Coronary artery (tissue), 2 donors: Measurements from ENCODE around the gene OPN3.

ENCODE experiments used
- DNase-seq: peaks from one replicate; pipeline ENCODE4 v3.0.0-alpha.2; 2017; ENCODE audit warnings: low spot score
- H3K27ac ChIP-seq, 2 donors: fragments of 200-600 bp; sonication (generic); one replicate each; pipeline ENCODE4 v1.5.1; 2016 to 2019
- H3K4me3 ChIP-seq: fragments of 200-600 bp; sonication (generic); 2 replicates; pipeline ENCODE4 v1.5.1; 2016; ENCODE audit warnings: mild to moderate bottlenecking, moderate library complexity
- CTCF ChIP-seq: fragments of 200-600 bp; sonication (generic); IDR thresholded peaks from one replicate; pipeline ENCODE4 v1.5.1; 2019; ENCODE audit warnings: antibody characterized with exemption

Gene OPN3

DNA sequence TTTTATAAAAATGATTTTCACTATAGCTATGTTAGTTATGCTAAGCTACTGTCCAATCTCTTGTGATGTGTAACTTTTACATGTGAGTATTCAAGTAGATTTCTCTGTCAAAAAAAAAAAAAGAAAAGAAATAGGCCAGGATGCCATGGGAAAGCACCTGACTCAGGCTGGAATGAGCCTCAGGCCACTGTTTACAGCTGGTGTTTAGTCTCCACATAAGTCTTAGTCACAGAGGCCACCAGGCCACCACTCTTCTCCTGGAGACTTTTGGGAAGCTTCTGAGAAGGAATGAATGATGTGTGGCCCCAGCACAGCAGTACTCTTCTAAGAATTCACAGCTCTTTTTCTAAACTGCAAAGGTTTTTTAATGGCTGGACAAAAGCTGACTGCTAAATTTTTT is 48.9 kb downstream of the OPN3 start:
- no peak for TF ChIP-seq CTCF
- DNase-seq, result no peak
- no peak overlapping the region for H3K4me3 ChIP-seq
- no peak overlapping the region for H3K27ac ChIP-seq

DNA sequence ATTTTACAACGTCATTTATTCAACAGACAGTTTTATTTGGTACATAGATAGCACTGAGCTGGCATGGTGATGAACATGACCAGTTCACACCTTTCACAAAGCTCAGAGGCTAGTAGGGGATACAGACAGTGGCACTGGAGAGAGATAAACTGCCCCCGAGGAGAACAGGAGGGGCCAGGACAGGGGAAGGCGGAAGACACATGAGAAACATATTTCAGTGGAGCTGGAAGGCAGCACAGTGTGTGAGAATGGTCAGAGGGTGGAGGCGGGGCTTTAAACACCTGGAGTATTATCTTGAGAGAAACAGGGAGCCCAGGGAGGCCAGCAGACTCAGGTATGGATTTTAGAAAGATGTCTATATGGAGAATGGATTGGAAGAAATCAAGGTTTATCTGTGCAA is 49.5 kb downstream of the OPN3 start:
- DNase-seq, result no peak
- no peak overlapping the region for H3K27ac ChIP-seq
- TF ChIP-seq CTCF, result no peak
- no peak overlapping the region for H3K4me3 ChIP-seq

GRCh38 chr1:241589521-241589920 is 50.6 kb downstream of the OPN3 start:
- H3K4me3 ChIP-seq, result no peak overlapping the region
- H3K27ac ChIP-seq, result no peak overlapping the region
- TF ChIP-seq CTCF, result no peak
- no peak for DNase-seq

- TF ChIP-seq CTCF, result no peak
- Histone ChIP-seq H3K27ac (no peak overlapping the region), H3K4me3 (no peak overlapping the region)
- DNase-seq, result no peak
Measured at GRCh38 chr1:241586905-241587512, 53.2 kb downstream of the OPN3 start.

DNA sequence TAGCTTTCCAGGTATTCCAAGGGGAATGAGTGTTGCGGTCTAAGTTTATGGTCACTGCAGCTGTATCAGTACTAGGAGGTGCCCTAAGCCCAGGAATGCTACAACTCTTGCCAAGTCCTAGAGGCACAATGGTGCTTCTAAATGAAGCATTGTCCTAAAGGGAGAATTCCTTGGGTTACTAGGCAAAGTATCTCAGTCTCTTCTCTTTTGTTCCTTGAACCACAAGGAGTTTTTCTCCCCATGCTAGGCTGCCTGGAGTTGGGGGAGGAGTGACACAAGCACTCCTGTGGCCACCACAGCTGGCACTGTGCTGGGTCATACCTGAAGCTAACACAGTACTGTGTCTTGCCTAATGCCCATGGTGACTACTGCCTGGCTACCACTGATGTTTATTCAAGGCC is 57.2 kb downstream of the OPN3 start:
- Histone ChIP-seq H3K27ac (no peak overlapping the region), H3K4me3 (no peak overlapping the region)
- no peak for TF ChIP-seq CTCF
- DNase-seq, result no peak

DNA sequence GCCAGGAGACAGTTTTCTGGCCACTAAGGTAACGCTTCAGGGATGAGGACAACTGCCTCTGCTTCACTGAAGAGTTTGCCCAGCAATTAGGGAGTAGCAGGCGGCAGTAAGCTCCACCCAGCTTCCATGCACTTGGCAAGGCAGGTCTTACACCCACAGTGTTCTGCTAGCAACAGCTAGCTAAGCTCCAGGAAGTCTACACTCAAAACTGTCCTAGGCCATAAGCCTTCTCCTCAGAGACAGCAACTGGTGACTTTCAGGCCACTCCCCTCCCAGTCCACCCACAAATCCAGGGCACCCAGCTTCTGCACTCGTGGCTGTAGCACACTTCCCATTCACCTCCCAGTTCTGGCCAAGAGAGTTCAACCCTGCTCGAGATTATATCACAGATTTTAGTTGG is 60.7 kb downstream of the OPN3 start:
- H3K4me3 ChIP-seq, result no peak overlapping the region
- no peak for TF ChIP-seq CTCF
- no peak overlapping the region for H3K27ac ChIP-seq
- DNase-seq, result no peak

DNA sequence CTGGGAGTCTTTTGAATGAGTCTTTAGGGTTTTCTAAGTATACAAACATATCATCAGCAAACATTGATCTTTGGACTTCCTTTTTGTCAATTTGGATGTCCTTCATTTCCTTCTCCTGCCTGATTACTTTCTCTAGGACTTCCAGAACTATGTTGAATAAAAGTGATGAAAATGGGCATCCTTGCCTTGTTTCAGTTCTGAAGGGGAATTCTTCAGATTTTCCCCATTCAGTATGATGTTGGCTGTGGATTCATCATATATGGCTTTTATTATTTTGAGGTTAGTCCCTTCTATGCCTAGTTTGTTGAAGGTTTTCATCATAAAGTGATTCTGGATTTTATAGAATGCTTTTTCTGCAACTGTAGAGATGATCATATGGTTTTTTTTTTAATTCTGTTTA is 66.0 kb downstream of the OPN3 start:
- DNase-seq, result no peak
- H3K4me3 ChIP-seq, result no peak overlapping the region
- TF ChIP-seq CTCF, result no peak
- no peak overlapping the region for H3K27ac ChIP-seq
